GM23338 (cell line): Measurements from ENCODE around the gene USP7. TPM values are rescaled to one million over a fixed set of nuclear protein-coding genes. Genes with fewer than 3 reads are reported as not detected.

Experiments used
- ATAC-seq: fragments of 200-7000 bp; cut with Tn5 transposase; 3 replicates; pipeline ENCODE4 v1.9.1; 2020
- DNase-seq: peaks from one replicate; pipeline ENCODE4 v3.0.0-alpha.2; 2015; ENCODE audit warnings: low spot score
- H2AFZ ChIP-seq: fragments of 200-600 bp; sonication (generic); 2 replicates; pipeline ENCODE4 v1.8.0; 2016; ENCODE audit warnings: antibody characterized with exemption, mild to moderate bottlenecking, moderate library complexity
- H3F3A ChIP-seq: fragments of 200-600 bp; sonication (generic); replicated peaks from 2 replicates; pipeline ENCODE4 v1.8.0; 2017; ENCODE audit warnings: antibody characterized with exemption, mixed run types, low read depth
- H3K27ac ChIP-seq: fragments of 200-600 bp; sonication (generic); 2 replicates; pipeline ENCODE4 v1.6.1; 2016; ENCODE audit warnings: low read depth
- H3K27me3 ChIP-seq: fragments of 200-600 bp; sonication (generic); 2 replicates; pipeline ENCODE4 v1.8.0; 2016; ENCODE audit warnings: mild to moderate bottlenecking, mixed run types, moderate library complexity; ENCODE audit not compliant: insufficient read depth
- H3K36me3 ChIP-seq: fragments of 200-600 bp; sonication (generic); 2 replicates; pipeline ENCODE4 v1.8.0; 2016; ENCODE audit warnings: mild to moderate bottlenecking; ENCODE audit not compliant: insufficient read depth
- H3K4me1 ChIP-seq: fragments of 200-600 bp; sonication (generic); 2 replicates; pipeline ENCODE4 v1.8.0; 2016; ENCODE audit warnings: mild to moderate bottlenecking, moderate library complexity; ENCODE audit not compliant: insufficient read depth
- H3K4me2 ChIP-seq: fragments of 200-600 bp; sonication (generic); 2 replicates; pipeline ENCODE4 v1.7.1; 2017; ENCODE audit warnings: mixed run types
- H3K4me3 ChIP-seq: fragments of 200-600 bp; sonication (generic); 2 replicates; pipeline ENCODE4 v1.6.1; 2016; ENCODE audit warnings: mixed run types
- H3K79me2 ChIP-seq: fragments of 200-600 bp; sonication (generic); replicated peaks from 2 replicates; pipeline ENCODE4 v1.8.0; 2017; ENCODE audit warnings: mild to moderate bottlenecking; ENCODE audit not compliant: insufficient read depth
- H3K9me2 ChIP-seq: fragments of 200-600 bp; sonication (generic); 2 replicates; pipeline ENCODE4 v1.8.0; 2017; ENCODE audit not compliant: insufficient read depth
- H4K20me1 ChIP-seq: fragments of 200-600 bp; sonication (generic); replicated peaks from 2 replicates; pipeline ENCODE4 v1.8.0; 2017; ENCODE audit warnings: mild to moderate bottlenecking; ENCODE audit not compliant: insufficient read depth
- H3K27ac Mint-ChIP-seq: 2 replicates; pipeline ENCODE4 v1.8.0; 2020; ENCODE audit warnings: inconsistent platforms, mild to moderate bottlenecking, moderate library complexity, mixed read lengths
- H3K27me3 Mint-ChIP-seq: 3 replicates; pipeline ENCODE4 v1.8.0; 2022; ENCODE audit warnings: low read depth, mild to moderate bottlenecking, moderate library complexity, mixed read lengths, inconsistent platforms; ENCODE audit not compliant: insufficient read depth, poor library complexity
- H3K36me3 Mint-ChIP-seq: 3 replicates; pipeline ENCODE4 v1.8.0; 2021; ENCODE audit warnings: low read depth, mild to moderate bottlenecking, inconsistent platforms, moderate library complexity, mixed read lengths
- H3K4me1 Mint-ChIP-seq: 3 replicates; pipeline ENCODE4 v1.8.0; 2020; ENCODE audit warnings: mild to moderate bottlenecking, inconsistent platforms, mixed read lengths
- H3K4me3 Mint-ChIP-seq: 3 replicates; pipeline ENCODE4 v1.8.0; 2021; ENCODE audit warnings: moderate library complexity, mild to moderate bottlenecking, inconsistent platforms, mixed read lengths
- H3K9me3 Mint-ChIP-seq: 3 replicates; pipeline ENCODE4 v1.8.0; 2020; ENCODE audit warnings: moderate library complexity, mild to moderate bottlenecking, inconsistent platforms, mixed read lengths
- CREB1 ChIP-seq: fragments of 250-450 bp; sonication (Bioruptor Pico); IDR thresholded peaks from 2 replicates; pipeline ENCODE4 v1.5.0; 2020; ENCODE audit warnings: low read depth, mild to moderate bottlenecking, moderate library complexity
- CTCF ChIP-seq, 2 experiments: fragments of 200-600 bp in 1 of 2; sonication (generic) in 1 of 2; conservative IDR thresholded peaks; 2 replicates each; pipeline versions ENCODE4 v1.5.1 to v1.6.1; 2016 to 2017; ENCODE audit warnings: antibody characterized with exemption in 2 of 2, low read depth in 2 of 2, mild to moderate bottlenecking in 2 of 2, moderate library complexity in 1 of 2
- EZH2 ChIP-seq: fragments of 200-600 bp; sonication (generic); IDR thresholded peaks from one replicate; pipeline ENCODE4 v1.8.0; 2017; ENCODE audit warnings: antibody characterized with exemption, mild to moderate bottlenecking, low read depth; ENCODE audit not compliant: unreplicated experiment
- EZH2phosphoT487 ChIP-seq: fragments of 200-600 bp; sonication (generic); IDR thresholded peaks from one replicate; pipeline ENCODE4 v1.8.1; 2018; ENCODE audit warnings: antibody characterized with exemption; ENCODE audit not compliant: unreplicated experiment
- JUNB ChIP-seq: IDR thresholded peaks from one replicate; pipeline ENCODE4 v1.6.1; 2016; ENCODE audit warnings: antibody characterized with exemption; ENCODE audit not compliant: unreplicated experiment
- POLR2AphosphoS5 ChIP-seq: IDR thresholded peaks from 2 replicates; pipeline ENCODE4 v1.6.1; 2016; ENCODE audit warnings: antibody characterized with exemption, low read depth
- STAT1 ChIP-seq: IDR thresholded peaks from one replicate; pipeline ENCODE4 v1.6.1; 2016; ENCODE audit warnings: antibody characterized with exemption; ENCODE audit not compliant: unreplicated experiment
- ZNF114 ChIP-seq: fragments of 250-450 bp; sonication (Bioruptor Pico); IDR thresholded peaks from 2 replicates; pipeline ENCODE4 v1.5.0; 2020; ENCODE audit warnings: mild to moderate bottlenecking, moderate library complexity
- ZNF331 ChIP-seq: fragments of 250-450 bp; sonication (Bioruptor Pico); IDR thresholded peaks from 2 replicates; pipeline ENCODE4 v1.5.0; 2020; ENCODE audit warnings: low read depth, mild to moderate bottlenecking, moderate library complexity
- polyA plus RNA-seq: library from polyadenylated mRNA; unstranded; fragments of >200 nt; fragmentation: Nextera tagmentation; extraction: Ambion mirVana; gene quantifications from 2 replicates; pipeline ENCODE4 v1.2.1, GENCODE V29; 2016
- total RNA-seq: library from RNA; depleted of rRNA; stranded (reverse); fragments of >200 nt; shearing (Covaris generic); gene quantifications from 2 replicates; pipeline ENCODE4 v1.2.3, GENCODE V29; 2014
- TF ChIP-seq, protein P1 (sequence below): IDR thresholded peaks from one replicate; pipeline ENCODE4 v1.6.1; 2018; ENCODE audit warnings: antibody characterized with exemption; ENCODE audit not compliant: unreplicated experiment
- TF ChIP-seq, protein P2 (sequence below): fragments of 250-450 bp; sonication (Bioruptor Pico); IDR thresholded peaks from 2 replicates; pipeline ENCODE4 v1.5.0; 2020; ENCODE audit warnings: mild to moderate bottlenecking, moderate library complexity
- TF ChIP-seq, protein P3 (sequence below): IDR thresholded peaks from 2 replicates; pipeline ENCODE4 v1.6.1; 2016; ENCODE audit warnings: antibody characterized with exemption

The USP7 gene
- total and polyA plus RNA-seq, 2 experiments from 2014 or later, result 42.3 to 130 TPM

DNA sequence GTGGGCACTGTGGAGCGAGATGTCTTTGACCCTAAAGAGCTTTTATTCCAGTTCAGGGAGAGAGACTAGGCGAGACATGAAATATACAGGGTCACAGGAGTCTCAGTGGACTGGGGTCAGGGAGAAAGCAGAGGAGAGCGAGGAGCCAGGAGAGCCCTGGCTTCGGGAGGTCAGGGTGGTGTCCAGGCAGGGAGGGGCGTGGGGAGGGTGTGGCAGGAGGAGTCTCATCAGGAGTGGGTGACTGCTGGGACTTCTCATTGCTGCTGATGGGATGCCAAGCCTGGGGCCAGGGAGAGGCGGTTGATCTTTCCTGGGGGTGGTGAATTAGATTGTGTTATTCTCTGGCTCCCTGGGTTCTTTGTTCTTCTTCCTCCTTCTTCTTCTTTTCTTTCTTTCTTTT, 22.4 kb upstream of the USP7 start (continued):
- TF ChIP-seq EZH2, result no peak
- TF ChIP-seq CREB1 (CRISPR knock-in tag), result no peak
- TF ChIP-seq, protein P1, sequence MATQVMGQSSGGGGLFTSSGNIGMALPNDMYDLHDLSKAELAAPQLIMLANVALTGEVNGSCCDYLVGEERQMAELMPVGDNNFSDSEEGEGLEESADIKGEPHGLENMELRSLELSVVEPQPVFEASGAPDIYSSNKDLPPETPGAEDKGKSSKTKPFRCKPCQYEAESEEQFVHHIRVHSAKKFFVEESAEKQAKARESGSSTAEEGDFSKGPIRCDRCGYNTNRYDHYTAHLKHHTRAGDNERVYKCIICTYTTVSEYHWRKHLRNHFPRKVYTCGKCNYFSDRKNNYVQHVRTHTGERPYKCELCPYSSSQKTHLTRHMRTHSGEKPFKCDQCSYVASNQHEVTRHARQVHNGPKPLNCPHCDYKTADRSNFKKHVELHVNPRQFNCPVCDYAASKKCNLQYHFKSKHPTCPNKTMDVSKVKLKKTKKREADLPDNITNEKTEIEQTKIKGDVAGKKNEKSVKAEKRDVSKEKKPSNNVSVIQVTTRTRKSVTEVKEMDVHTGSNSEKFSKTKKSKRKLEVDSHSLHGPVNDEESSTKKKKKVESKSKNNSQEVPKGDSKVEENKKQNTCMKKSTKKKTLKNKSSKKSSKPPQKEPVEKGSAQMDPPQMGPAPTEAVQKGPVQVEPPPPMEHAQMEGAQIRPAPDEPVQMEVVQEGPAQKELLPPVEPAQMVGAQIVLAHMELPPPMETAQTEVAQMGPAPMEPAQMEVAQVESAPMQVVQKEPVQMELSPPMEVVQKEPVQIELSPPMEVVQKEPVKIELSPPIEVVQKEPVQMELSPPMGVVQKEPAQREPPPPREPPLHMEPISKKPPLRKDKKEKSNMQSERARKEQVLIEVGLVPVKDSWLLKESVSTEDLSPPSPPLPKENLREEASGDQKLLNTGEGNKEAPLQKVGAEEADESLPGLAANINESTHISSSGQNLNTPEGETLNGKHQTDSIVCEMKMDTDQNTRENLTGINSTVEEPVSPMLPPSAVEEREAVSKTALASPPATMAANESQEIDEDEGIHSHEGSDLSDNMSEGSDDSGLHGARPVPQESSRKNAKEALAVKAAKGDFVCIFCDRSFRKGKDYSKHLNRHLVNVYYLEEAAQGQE, result no peak

- Histone ChIP-seq H3F3A (peaks cover 8% of the 10 kb centered on the region), H3K27me3 (peaks cover 8% of the 10 kb centered on the region), H3K9me2 (no peaks in the 10 kb centered on the region), H4K20me1 (no peaks in the 10 kb centered on the region), H3K4me2 (no peak overlapping the region), H3K36me3 (no peaks in the 10 kb centered on the region; the same call in 1 of the 2 replicates), H3K4me3 (no peak overlapping the region), H3K27ac (no peak overlapping the region), H3K4me1 (peaks cover 7% of the 10 kb centered on the region), H2AFZ (no peak overlapping the region), H3K79me2 (no peaks in the 10 kb centered on the region)
- Mint-ChIP-seq H3K27me3 (peaks cover 14% of the 10 kb centered on the region), H3K9me3 (peaks cover 16% of the 10 kb centered on the region), H3K4me3 (no peak overlapping the region), H3K4me1 (peaks cover 6% of the 10 kb centered on the region; the same call in 2 of the 3 replicates), H3K36me3 (peaks cover 7% of the 10 kb centered on the region; the same call in 2 of the 3 replicates), H3K27ac (no peak overlapping the region)
- no peak for ATAC-seq
- no peak for DNase-seq
- TF ChIP-seq EZH2phosphoT487 (no peak), JUNB (no peak), CTCF (conservative IDR thresholded peaks at IDR 0.05; ENCODE audit: low read depth in 2 of 2) (no peak), EZH2 (no peak), ZNF114 (no peak), STAT1 (no peak), ZNF331 (CRISPR knock-in tag) (no peak), POLR2AphosphoS5 (no peak), CREB1 (CRISPR knock-in tag) (no peak)
- TF ChIP-seq, protein P2, sequence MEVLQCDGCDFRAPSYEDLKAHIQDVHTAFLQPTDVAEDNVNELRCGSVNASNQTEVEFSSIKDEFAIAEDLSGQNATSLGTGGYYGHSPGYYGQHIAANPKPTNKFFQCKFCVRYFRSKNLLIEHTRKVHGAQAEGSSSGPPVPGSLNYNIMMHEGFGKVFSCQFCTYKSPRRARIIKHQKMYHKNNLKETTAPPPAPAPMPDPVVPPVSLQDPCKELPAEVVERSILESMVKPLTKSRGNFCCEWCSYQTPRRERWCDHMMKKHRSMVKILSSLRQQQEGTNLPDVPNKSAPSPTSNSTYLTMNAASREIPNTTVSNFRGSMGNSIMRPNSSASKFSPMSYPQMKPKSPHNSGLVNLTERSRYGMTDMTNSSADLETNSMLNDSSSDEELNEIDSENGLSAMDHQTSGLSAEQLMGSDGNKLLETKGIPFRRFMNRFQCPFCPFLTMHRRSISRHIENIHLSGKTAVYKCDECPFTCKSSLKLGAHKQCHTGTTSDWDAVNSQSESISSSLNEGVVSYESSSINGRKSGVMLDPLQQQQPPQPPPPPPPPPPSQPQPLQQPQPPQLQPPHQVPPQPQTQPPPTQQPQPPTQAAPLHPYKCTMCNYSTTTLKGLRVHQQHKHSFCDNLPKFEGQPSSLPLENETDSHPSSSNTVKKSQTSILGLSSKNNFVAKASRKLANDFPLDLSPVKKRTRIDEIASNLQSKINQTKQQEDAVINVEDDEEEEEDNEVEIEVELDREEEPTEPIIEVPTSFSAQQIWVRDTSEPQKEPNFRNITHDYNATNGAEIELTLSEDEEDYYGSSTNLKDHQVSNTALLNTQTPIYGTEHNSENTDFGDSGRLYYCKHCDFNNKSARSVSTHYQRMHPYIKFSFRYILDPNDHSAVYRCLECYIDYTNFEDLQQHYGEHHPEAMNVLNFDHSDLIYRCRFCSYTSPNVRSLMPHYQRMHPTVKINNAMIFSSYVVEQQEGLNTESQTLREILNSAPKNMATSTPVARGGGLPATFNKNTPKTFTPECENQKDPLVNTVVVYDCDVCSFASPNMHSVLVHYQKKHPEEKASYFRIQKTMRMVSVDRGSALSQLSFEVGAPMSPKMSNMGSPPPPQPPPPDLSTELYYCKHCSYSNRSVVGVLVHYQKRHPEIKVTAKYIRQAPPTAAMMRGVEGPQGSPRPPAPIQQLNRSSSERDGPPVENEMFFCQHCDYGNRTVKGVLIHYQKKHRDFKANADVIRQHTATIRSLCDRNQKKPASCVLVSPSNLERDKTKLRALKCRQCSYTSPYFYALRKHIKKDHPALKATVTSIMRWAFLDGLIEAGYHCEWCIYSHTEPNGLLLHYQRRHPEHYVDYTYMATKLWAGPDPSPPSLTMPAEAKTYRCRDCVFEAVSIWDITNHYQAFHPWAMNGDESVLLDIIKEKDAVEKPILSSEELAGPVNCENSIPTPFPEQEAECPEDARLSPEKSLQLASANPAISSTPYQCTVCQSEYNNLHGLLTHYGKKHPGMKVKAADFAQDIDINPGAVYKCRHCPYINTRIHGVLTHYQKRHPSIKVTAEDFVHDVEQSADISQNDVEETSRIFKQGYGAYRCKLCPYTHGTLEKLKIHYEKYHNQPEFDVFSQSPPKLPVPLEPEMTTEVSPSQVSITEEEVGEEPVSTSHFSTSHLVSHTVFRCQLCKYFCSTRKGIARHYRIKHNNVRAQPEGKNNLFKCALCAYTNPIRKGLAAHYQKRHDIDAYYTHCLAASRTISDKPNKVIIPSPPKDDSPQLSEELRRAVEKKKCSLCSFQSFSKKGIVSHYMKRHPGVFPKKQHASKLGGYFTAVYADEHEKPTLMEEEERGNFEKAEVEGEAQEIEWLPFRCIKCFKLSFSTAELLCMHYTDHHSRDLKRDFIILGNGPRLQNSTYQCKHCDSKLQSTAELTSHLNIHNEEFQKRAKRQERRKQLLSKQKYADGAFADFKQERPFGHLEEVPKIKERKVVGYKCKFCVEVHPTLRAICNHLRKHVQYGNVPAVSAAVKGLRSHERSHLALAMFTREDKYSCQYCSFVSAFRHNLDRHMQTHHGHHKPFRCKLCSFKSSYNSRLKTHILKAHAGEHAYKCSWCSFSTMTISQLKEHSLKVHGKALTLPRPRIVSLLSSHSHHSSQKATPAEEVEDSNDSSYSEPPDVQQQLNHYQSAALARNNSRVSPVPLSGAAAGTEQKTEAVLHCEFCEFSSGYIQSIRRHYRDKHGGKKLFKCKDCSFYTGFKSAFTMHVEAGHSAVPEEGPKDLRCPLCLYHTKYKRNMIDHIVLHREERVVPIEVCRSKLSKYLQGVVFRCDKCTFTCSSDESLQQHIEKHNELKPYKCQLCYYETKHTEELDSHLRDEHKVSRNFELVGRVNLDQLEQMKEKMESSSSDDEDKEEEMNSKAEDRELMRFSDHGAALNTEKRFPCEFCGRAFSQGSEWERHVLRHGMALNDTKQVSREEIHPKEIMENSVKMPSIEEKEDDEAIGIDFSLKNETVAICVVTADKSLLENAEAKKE (CRISPR knock-in tag), result no peak
- TF ChIP-seq, protein P3, sequence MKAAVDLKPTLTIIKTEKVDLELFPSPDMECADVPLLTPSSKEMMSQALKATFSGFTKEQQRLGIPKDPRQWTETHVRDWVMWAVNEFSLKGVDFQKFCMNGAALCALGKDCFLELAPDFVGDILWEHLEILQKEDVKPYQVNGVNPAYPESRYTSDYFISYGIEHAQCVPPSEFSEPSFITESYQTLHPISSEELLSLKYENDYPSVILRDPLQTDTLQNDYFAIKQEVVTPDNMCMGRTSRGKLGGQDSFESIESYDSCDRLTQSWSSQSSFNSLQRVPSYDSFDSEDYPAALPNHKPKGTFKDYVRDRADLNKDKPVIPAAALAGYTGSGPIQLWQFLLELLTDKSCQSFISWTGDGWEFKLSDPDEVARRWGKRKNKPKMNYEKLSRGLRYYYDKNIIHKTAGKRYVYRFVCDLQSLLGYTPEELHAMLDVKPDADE, result no peak
Observed at GRCh38 chr16:8982816-8983215, 19.1 kb upstream of the USP7 start.
